Thoracic aorta (tissue), 2 donors: ENCODE results near the gene CDKL5. TPM values are rescaled to one million over a fixed set of nuclear protein-coding genes. Genes with fewer than 3 reads are reported as not detected.

Experiments used
- ATAC-seq: fragments of 150-250 bp; one replicate; pipeline ENCODE4 v1.8.0; 2017; ENCODE audit warnings: low read depth; ENCODE audit not compliant: insufficient number of reproducible peaks, low FRiP score
- DNase-seq: peaks from one replicate; pipeline ENCODE4 v3.0.0-alpha.2; 2020; ENCODE audit warnings: low spot score
- H3K27ac ChIP-seq, 2 donors: fragments of 200-600 bp; sonication (generic); 1 replicate in 1 of 2; 2 replicates in 1 of 2; pipeline ENCODE4 v1.5.1; 2016; ENCODE audit warnings: mild to moderate bottlenecking in 2 of 2, moderate library complexity in 2 of 2
- H3K27me3 ChIP-seq: fragments of 200-600 bp; sonication (generic); replicated peaks from 2 replicates; pipeline ENCODE4 v1.6.0; 2016; ENCODE audit warnings: mild to moderate bottlenecking; ENCODE audit not compliant: insufficient read depth
- H3K36me3 ChIP-seq: fragments of 200-600 bp; sonication (generic); one replicate; pipeline ENCODE4 v1.5.1; 2016
- H3K4me1 ChIP-seq, 2 donors: fragments of 200-600 bp; sonication (generic); 1 replicate in 1 of 2; 2 replicates in 1 of 2; pipeline versions ENCODE4 v1.5.1 to v1.6.0; 2016; ENCODE audit warnings: low read depth in 2 of 2, mild to moderate bottlenecking in 1 of 2; ENCODE audit not compliant: control insufficient read depth in 1 of 2
- H3K4me3 ChIP-seq: fragments of 200-600 bp; sonication (generic); 2 replicates; pipeline ENCODE4 v1.5.1; 2016; ENCODE audit warnings: mild to moderate bottlenecking
- H3K9me3 ChIP-seq: fragments of 200-600 bp; sonication (generic); 2 replicates; pipeline ENCODE4 v1.5.1; 2016
- CTCF ChIP-seq: fragments of 200-600 bp; sonication (generic); IDR thresholded peaks from one replicate; pipeline ENCODE4 v1.5.1; 2019; ENCODE audit warnings: antibody characterized with exemption
- total RNA-seq, 2 donors: library from RNA; depleted of rRNA; stranded (reverse); fragments of >200 nt; gene quantifications; one replicate each; pipeline versions ENCODE4 v1.1.0 to v1.2.3, GENCODE V29; 2016

The CDKL5 gene
- total RNA-seq, 2 donors from 2014 or later: 13.5 to 17.2 TPM

DNA sequence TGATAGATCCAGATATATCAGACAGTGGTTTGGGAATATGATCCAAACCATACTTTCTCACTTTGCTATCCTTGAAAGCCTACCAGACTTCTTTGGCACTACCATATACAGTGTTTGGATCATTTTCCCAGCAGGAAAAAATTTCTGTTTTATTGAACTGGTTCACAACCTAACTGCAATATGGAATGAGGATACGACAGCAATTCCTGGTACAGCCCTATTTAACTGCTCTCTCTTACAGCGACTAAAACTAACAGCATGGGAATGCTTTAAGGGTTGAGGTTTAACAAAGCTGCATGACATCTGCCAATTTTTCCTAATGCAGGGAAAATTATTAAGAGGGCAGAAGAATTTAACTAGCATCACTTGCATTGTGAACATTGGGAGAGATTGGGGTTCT, 199.2 kb downstream of the CDKL5 start:
- Histone ChIP-seq H3K36me3 (no peaks in the 10 kb centered on the region), H3K27ac (no peak overlapping the region), H3K4me1 (no peaks in the 10 kb centered on the region), H3K4me3 (no peak overlapping the region), H3K9me3 (no peaks in the 10 kb centered on the region), H3K27me3 (no peaks in the 10 kb centered on the region)
- DNase-seq (no peak), ATAC-seq (no peak)
- TF ChIP-seq CTCF: no peak

- DNase-seq (no peak), ATAC-seq (no peak)
- Histone ChIP-seq H3K36me3 (no peaks in the 10 kb centered on the region), H3K4me1 (no peaks in the 10 kb centered on the region), H3K27ac (no peak overlapping the region), H3K9me3 (no peaks in the 10 kb centered on the region), H3K4me3 (no peak overlapping the region), H3K27me3 (no peaks in the 10 kb centered on the region)
- TF ChIP-seq CTCF: no peak
Measured at GRCh38 chrX:18630934-18631333, 205.5 kb downstream of the CDKL5 start.

- DNase-seq: no peak
- no peak overlapping the region for H3K4me3 ChIP-seq
- no peaks in the 10 kb centered on the region for H3K36me3 ChIP-seq
- TF ChIP-seq CTCF: no peak
- no peaks in the 10 kb centered on the region for H3K4me1 ChIP-seq
- H3K9me3 ChIP-seq: no peaks in the 10 kb centered on the region
- H3K27ac ChIP-seq: no peak overlapping the region
- no peak for ATAC-seq
- no peaks in the 10 kb centered on the region for H3K27me3 ChIP-seq
Measured at GRCh38 chrX:18638398-18638797, 213.0 kb downstream of the CDKL5 start.

GRCh38 chrX:18639280-18639679, 213.9 kb downstream of the CDKL5 start:
- H3K27me3 ChIP-seq: no peaks in the 10 kb centered on the region
- no peaks in the 10 kb centered on the region for H3K36me3 ChIP-seq
- no peak overlapping the region for H3K4me3 ChIP-seq
- TF ChIP-seq CTCF: no peak
- no peak for ATAC-seq
- no peak overlapping the region for H3K27ac ChIP-seq
- no peaks in the 10 kb centered on the region for H3K9me3 ChIP-seq
- H3K4me1 ChIP-seq: no peaks in the 10 kb centered on the region
- DNase-seq: no peak

- TF ChIP-seq CTCF: no peak
- H3K36me3 ChIP-seq: no peaks in the 10 kb centered on the region
- no peaks in the 10 kb centered on the region for H3K4me1 ChIP-seq
- no peaks in the 10 kb centered on the region for H3K27me3 ChIP-seq
- no peaks in the 10 kb centered on the region for H3K9me3 ChIP-seq
- H3K4me3 ChIP-seq: no peak overlapping the region
- DNase-seq (no peak), ATAC-seq (no peak)
- H3K27ac ChIP-seq: no peak overlapping the region
Measured at GRCh38 chrX:18640686-18641085, 215.3 kb downstream of the CDKL5 start.
